ENCODE results near the gene ARMC8. TPM values are rescaled to one million over a fixed set of nuclear protein-coding genes. Genes with fewer than 3 reads are reported as not detected.

Gene ARMC8
- total and polyA plus RNA-seq, 7 donors, result 25.4 to 92.1 (median 40.1) TPM

GRCh38 chr3:138200424-138200823 lies 13.3 kb downstream of the ARMC8 start:
- Histone ChIP-seq H3K27me3 (ENCODE audit: insufficient read depth in 3 of 3, low read length in 2 of 3) (no peaks in the 10 kb centered on the region), H3K9me3 (no peaks in the 10 kb centered on the region), H3K4me1 (peaks cover 57% of the 10 kb centered on the region), H3K27ac (no peak overlapping the region), H3K36me3 (ENCODE audit: insufficient read depth in 1 of 2, low read depth in 1 of 2) (no peaks in the 10 kb centered on the region), H3K4me3 (no peak overlapping the region)
- no peak for TF ChIP-seq CTCF (IDR thresholded peaks at IDR 0.05)
- WGBS, 3 donors, result 79 to 86% (median 86%) methylated on average over 1 of the region's 1 CpG
- intact Hi-C loops (cut with DNase I), result no loop called here
- ATAC-seq (no peak), DNase-seq (no peak)

GRCh38 chr3:138202945-138203701 lies 16.0 kb downstream of the ARMC8 start:
- Histone ChIP-seq H3K36me3 (ENCODE audit: insufficient read depth in 1 of 2, low read depth in 1 of 2) (no peaks in the 10 kb centered on the region), H3K4me1 (peaks cover 52% of the 10 kb centered on the region), H3K9me3 (no peaks in the 10 kb centered on the region), H3K27me3 (ENCODE audit: insufficient read depth in 3 of 3, low read length in 2 of 3) (no peaks in the 10 kb centered on the region), H3K4me3 (no peak overlapping the region), H3K27ac (peak overlapping the region; percentile 26)
- no peak for DNase-seq
- intact Hi-C loops (cut with DNase I), result no loop called here
- WGBS, 3 donors, result 36 to 63% (median 47%) methylated on average over 3 of the region's 3 CpGs
- peak; percentile 52 to 59 (median 56) for ATAC-seq
- TF ChIP-seq CTCF (IDR thresholded peaks at IDR 0.05), result no peak

GRCh38 chr3:138203938-138204337 lies 16.8 kb downstream of the ARMC8 start:
- 36 to 79% (median 44%) methylated on average over 4 of the region's 4 CpGs for WGBS, 3 donors
- Histone ChIP-seq H3K4me3 (no peak overlapping the region), H3K36me3 (ENCODE audit: insufficient read depth in 1 of 2, low read depth in 1 of 2) (no peaks in the 10 kb centered on the region), H3K4me1 (peaks cover 52% of the 10 kb centered on the region), H3K27me3 (ENCODE audit: insufficient read depth in 3 of 3, low read length in 2 of 3) (no peaks in the 10 kb centered on the region), H3K27ac (peak overlapping the region; percentile 26), H3K9me3 (no peaks in the 10 kb centered on the region)
- peak; percentile 53 to 77 (median 72) for ATAC-seq
- intact Hi-C loops (cut with DNase I), result no loop called here
- no peak for TF ChIP-seq CTCF (IDR thresholded peaks at IDR 0.05)
- no peak for DNase-seq

- no peak for TF ChIP-seq CTCF (IDR thresholded peaks at IDR 0.05)
- Histone ChIP-seq H3K4me1 (peaks cover 47% of the 10 kb centered on the region), H3K9me3 (no peaks in the 10 kb centered on the region), H3K27ac (no peak overlapping the region), H3K4me3 (no peak overlapping the region), H3K27me3 (ENCODE audit: insufficient read depth in 3 of 3, low read length in 2 of 3) (no peaks in the 10 kb centered on the region), H3K36me3 (ENCODE audit: insufficient read depth in 1 of 2, low read depth in 1 of 2) (no peaks in the 10 kb centered on the region)
- intact Hi-C loops (cut with DNase I), result no loop called here
- ATAC-seq (no peak), DNase-seq (no peak)
- WGBS, 3 donors, result 53 to 64% (median 53%) methylated on average over 5 of the region's 5 CpGs
Observed at GRCh38 chr3:138205527-138205926, 18.4 kb downstream of the ARMC8 start.

DNA sequence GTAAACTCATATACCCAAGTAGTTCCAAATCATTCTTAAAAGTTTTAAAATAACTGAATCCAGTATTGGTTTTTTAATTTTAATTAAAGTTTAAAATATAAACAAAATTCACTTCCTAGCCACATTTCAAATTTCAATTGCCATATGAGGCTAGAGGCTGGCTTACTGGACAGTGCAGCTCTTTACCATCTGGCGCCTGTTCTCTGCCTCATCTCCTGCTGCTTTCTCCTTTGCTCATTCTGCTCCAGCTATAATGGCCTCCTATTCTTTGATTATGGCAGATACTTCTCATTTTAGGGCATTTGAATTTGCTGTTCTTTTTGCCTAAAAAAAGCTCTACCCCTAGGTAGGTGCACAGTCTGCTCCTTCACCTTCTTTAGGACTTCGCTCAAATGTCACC lies 19.1 kb downstream of the ARMC8 start:
- intact Hi-C loops (cut with DNase I), result no loop called here
- 93 to 100% (median 96%) methylated on average over 2 of the region's 2 CpGs for WGBS, 3 donors

More for the DNA sequence above, 19.1 kb downstream of the ARMC8 start:
- H3K4me3 ChIP-seq, result no peak overlapping the region
- TF ChIP-seq CTCF (IDR thresholded peaks at IDR 0.05), result no peak
- no peaks in the 10 kb centered on the region for H3K27me3 ChIP-seq (ENCODE audit: insufficient read depth in 3 of 3, low read length in 2 of 3)
- H3K27ac ChIP-seq, result no peak overlapping the region
- DNase-seq (no peak), ATAC-seq (no peak)
- no peaks in the 10 kb centered on the region for H3K36me3 ChIP-seq (ENCODE audit: insufficient read depth in 1 of 2, low read depth in 1 of 2)
- peaks cover 47% of the 10 kb centered on the region for H3K4me1 ChIP-seq
- no peaks in the 10 kb centered on the region for H3K9me3 ChIP-seq

Measured in psoas muscle (tissue), 8 donors.